ENCODE data around the gene TBC1D2.

The TBC1D2 gene

GRCh38 chr9:98207606-98208005, 47.8 kb downstream of the TBC1D2 start:
- H4K20me1 ChIP-seq (ENCODE audit: low read depth, low read length): no peaks in the 10 kb centered on the region
- H3K27me3 ChIP-seq (ENCODE audit: low read length): no peaks in the 10 kb centered on the region
- TF ChIP-seq EZH2phosphoT487 (conservative IDR thresholded peaks at IDR 0.05; ENCODE audit: low read length): no peak
- no peak for TF ChIP-seq CTCF (IDR thresholded peaks at IDR 0.05; ENCODE audit: insufficient read depth, low read length, poor library complexity, severe bottlenecking)
- H3K9ac ChIP-seq (ENCODE audit: low read length): no peak overlapping the region
- H3K4me3 ChIP-seq (ENCODE audit: insufficient read depth, low read length, poor library complexity, severe bottlenecking): no peak overlapping the region
- no peak overlapping the region for H2AFZ ChIP-seq (ENCODE audit: low read depth, low read length, severe bottlenecking)
- no peaks in the 10 kb centered on the region for H3K9me3 ChIP-seq (ENCODE audit: insufficient read depth, low read length)
- H3K9me2 ChIP-seq (replicated peaks; ENCODE audit: insufficient read depth, low read length): no peaks in the 10 kb centered on the region
- no peaks in the 10 kb centered on the region for H3K79me2 ChIP-seq (ENCODE audit: insufficient read depth, low read length)
- H3K27ac ChIP-seq (ENCODE audit: low read depth, low read length): no peak overlapping the region
- no peaks in the 10 kb centered on the region for H3K36me3 ChIP-seq (ENCODE audit: low read length)
- H3K4me2 ChIP-seq (ENCODE audit: low read depth, low read length, poor library complexity, severe bottlenecking): no peak overlapping the region
- no peaks in the 10 kb centered on the region for H3F3A ChIP-seq (ENCODE audit: insufficient read depth)

GRCh38 chr9:98206754-98207153, 48.7 kb downstream of the TBC1D2 start:
- Histone ChIP-seq H2AFZ (ENCODE audit: low read depth, low read length, severe bottlenecking) (no peak overlapping the region), H3K36me3 (ENCODE audit: low read length) (no peaks in the 10 kb centered on the region), H3K27ac (ENCODE audit: low read depth, low read length) (no peak overlapping the region), H4K20me1 (ENCODE audit: low read depth, low read length) (no peaks in the 10 kb centered on the region), H3K4me3 (ENCODE audit: insufficient read depth, low read length, poor library complexity, severe bottlenecking) (no peak overlapping the region), H3K9ac (ENCODE audit: low read length) (no peak overlapping the region), H3K4me2 (ENCODE audit: low read depth, low read length, poor library complexity, severe bottlenecking) (no peak overlapping the region), H3K9me3 (ENCODE audit: insufficient read depth, low read length) (no peaks in the 10 kb centered on the region), H3K27me3 (ENCODE audit: low read length) (no peaks in the 10 kb centered on the region), H3F3A (ENCODE audit: insufficient read depth) (no peaks in the 10 kb centered on the region), H3K9me2 (replicated peaks; ENCODE audit: insufficient read depth, low read length) (no peaks in the 10 kb centered on the region), H3K79me2 (ENCODE audit: insufficient read depth, low read length) (no peaks in the 10 kb centered on the region)
- TF ChIP-seq CTCF (IDR thresholded peaks at IDR 0.05; ENCODE audit: insufficient read depth, low read length, poor library complexity, severe bottlenecking) (no peak), EZH2phosphoT487 (conservative IDR thresholded peaks at IDR 0.05; ENCODE audit: low read length) (no peak)

GRCh38 chr9:98204692-98205091, 50.8 kb downstream of the TBC1D2 start:
- no peaks in the 10 kb centered on the region for H4K20me1 ChIP-seq (ENCODE audit: low read depth, low read length)
- H3K36me3 ChIP-seq (ENCODE audit: low read length): no peaks in the 10 kb centered on the region
- no peaks in the 10 kb centered on the region for H3K27me3 ChIP-seq (ENCODE audit: low read length)
- H3K9me2 ChIP-seq (replicated peaks; ENCODE audit: insufficient read depth, low read length): no peaks in the 10 kb centered on the region
- TF ChIP-seq CTCF (IDR thresholded peaks at IDR 0.05; ENCODE audit: insufficient read depth, low read length, poor library complexity, severe bottlenecking) (no peak), EZH2phosphoT487 (conservative IDR thresholded peaks at IDR 0.05; ENCODE audit: low read length) (no peak)
- no peak overlapping the region for H3K27ac ChIP-seq (ENCODE audit: low read depth, low read length)
- H3F3A ChIP-seq (ENCODE audit: insufficient read depth): no peaks in the 10 kb centered on the region
- no peak overlapping the region for H3K4me3 ChIP-seq (ENCODE audit: insufficient read depth, low read length, poor library complexity, severe bottlenecking)
- no peak overlapping the region for H3K4me2 ChIP-seq (ENCODE audit: low read depth, low read length, poor library complexity, severe bottlenecking)
- H3K9me3 ChIP-seq (ENCODE audit: insufficient read depth, low read length): no peaks in the 10 kb centered on the region
- H3K79me2 ChIP-seq (ENCODE audit: insufficient read depth, low read length): no peaks in the 10 kb centered on the region
- H2AFZ ChIP-seq (ENCODE audit: low read depth, low read length, severe bottlenecking): no peak overlapping the region
- H3K9ac ChIP-seq (ENCODE audit: low read length): no peak overlapping the region

Measured in SU-DHL-6 (cell line).